Measurements from ENCODE around the gene CASQ2.

Gene CASQ2

GRCh38 chr1:115655916-115656315 lies 112.6 kb downstream of the CASQ2 start:
- no peak for DNase-seq

- DNase-seq: no peak
These were observed 113.2 kb downstream of the CASQ2 start for GRCh38 chr1:115655306-115655663.

GRCh38 chr1:115654663-115655305 lies 113.7 kb downstream of the CASQ2 start:
- no peak for DNase-seq

- DNase-seq: no peak
These were observed 114.4 kb downstream of the CASQ2 start for GRCh38 chr1:115654125-115654524.

GRCh38 chr1:115652236-115652788 lies 116.2 kb downstream of the CASQ2 start:
- no peak for DNase-seq

- DNase-seq: no peak
These were observed 117.1 kb downstream of the CASQ2 start for GRCh38 chr1:115651391-115651790.

GRCh38 chr1:115650961-115651360 lies 117.6 kb downstream of the CASQ2 start:
- DNase-seq: no peak
